ENCODE results near the gene ZNF341.

DNA sequence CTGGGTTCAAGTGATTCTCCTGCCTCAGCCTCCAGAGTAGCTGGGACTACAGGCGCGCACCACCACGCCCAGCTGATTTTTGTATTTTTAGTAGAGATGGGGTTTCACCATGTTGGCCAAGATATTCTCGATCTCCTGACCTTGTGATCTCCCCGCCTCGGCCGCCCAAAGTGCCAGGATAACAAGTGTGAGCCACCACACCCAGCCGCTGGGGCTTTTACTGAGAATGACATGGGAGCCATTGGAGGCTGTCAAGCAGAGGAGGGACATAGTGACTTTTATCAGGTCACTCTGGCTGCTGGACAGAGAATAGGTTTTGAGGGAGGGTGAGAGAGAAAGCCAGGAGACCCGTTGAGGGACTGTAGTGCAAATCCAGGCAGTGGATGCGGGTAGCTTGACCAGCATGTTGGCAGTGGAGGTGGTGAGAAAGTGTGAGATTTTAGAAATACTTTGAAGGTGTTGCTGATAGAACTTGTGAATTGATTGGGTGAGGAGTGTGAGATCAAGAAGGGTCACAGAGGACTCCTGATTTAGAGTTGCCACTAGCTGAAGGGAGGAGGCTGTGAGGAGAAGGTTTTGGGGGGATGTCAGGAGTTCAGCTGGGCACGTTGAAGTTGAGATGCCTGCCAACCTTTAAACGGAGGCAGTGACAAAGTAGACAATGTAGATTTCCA is 14.7 kb downstream of the ZNF341 start:
- TF ChIP-seq CTCF (IDR thresholded peaks at IDR 0.05; ENCODE audit: borderline replicate concordance, extremely low read depth, low read length, poor library complexity, severe bottlenecking) (no peak), EZH2 (IDR thresholded peaks at IDR 0.05; ENCODE audit: borderline replicate concordance, low read depth, low read length, severe bottlenecking) (no peak)

All from DND-41 (cell line).